GM12878 (cell line): ENCODE results near the gene GSS. TPM values are rescaled to one million over a fixed set of nuclear protein-coding genes. Genes with fewer than 3 reads are reported as not detected.

Source experiments
- ATAC-seq: fragments of 200-7000 bp; cut with Tn5 transposase; 3 replicates; pipeline ENCODE4 v1.9.1; 2020; ENCODE audit warnings: mild to moderate bottlenecking, moderate library complexity
- BruUV-seq: library from RNA; stranded (reverse); fragments of 400-500 nt; replicated peaks from 2 replicates; lab custom pipeline; 2021; lab: Mats Ljungman, UMichigan
- CTCF ChIA-PET: fragments of 300-600 bp; sonication (Branson Sonifier 250); formaldehyde crosslinking; extraction: SDS; loops from one replicate; lab custom pipeline; 2021; ENCODE audit warnings: inconsistent platforms; lab: Yijun Ruan, JAX
- POLR2A ChIA-PET: fragments of 350-600 bp; formaldehyde crosslinking; extraction: SDS; loops from one replicate; lab custom pipeline; 2021; ENCODE audit warnings: inconsistent platforms; lab: Charles Lee
- RAD21 ChIA-PET: fragments of 300-600 bp; sonication (Branson Sonifier 250); formaldehyde crosslinking; loops from one replicate; lab custom pipeline; 2023; ENCODE audit warnings: antibody characterized with exemption; ENCODE audit not compliant: unreplicated experiment; lab: Charles Lee
- SMC1A ChIA-PET: fragments of 300-600 bp; sonication (Branson Sonifier 250); formaldehyde crosslinking; loops from one replicate; lab custom pipeline; 2023; ENCODE audit not compliant: unreplicated experiment, uncharacterized antibody; lab: Charles Lee
- DNase-seq: peaks from one replicate; pipeline ENCODE4 v3.0.0-alpha.2; 2011; ENCODE audit warnings: low read depth, low spot score
- FAIRE-seq: peaks from 3 replicates; lab custom pipeline; 2011; peaks lifted over from hg19 to GRCh38; lab: Jason Lieb, UNC
- H2AFZ ChIP-seq: 2 replicates; pipeline ENCODE4 v1.6.0; 2011; ENCODE audit warnings: low read depth, low read length, control low read depth; ENCODE audit not compliant: control insufficient read depth
- H3K27ac ChIP-seq: 2 replicates; pipeline ENCODE4 v1.5.1; 2011; ENCODE audit warnings: control low read depth; ENCODE audit not compliant: control insufficient read depth, insufficient read depth
- H3K27me3 ChIP-seq, 2 experiments: replicated peaks in 1 of 2; 2 replicates each; pipeline versions ENCODE4 v1.6.0 to v1.6.1; 2011; ENCODE audit warnings: low read length in 1 of 2; ENCODE audit not compliant: control insufficient read depth in 2 of 2, insufficient read depth in 2 of 2
- H3K36me3 ChIP-seq, 2 experiments: 2 replicates each; pipeline ENCODE4 v1.5.1; 2011; ENCODE audit warnings: low read length in 1 of 2; ENCODE audit not compliant: control insufficient read depth in 2 of 2, insufficient read depth in 2 of 2
- H3K4me1 ChIP-seq: 2 replicates; pipeline ENCODE4 v1.6.1; 2011; ENCODE audit warnings: mild to moderate bottlenecking, low read length, moderate library complexity, mixed read lengths; ENCODE audit not compliant: control insufficient read depth, insufficient read depth
- H3K4me2 ChIP-seq: 2 replicates; pipeline ENCODE4 v1.6.0; 2011; ENCODE audit warnings: control low read depth; ENCODE audit not compliant: control insufficient read depth, insufficient read depth
- H3K4me3 ChIP-seq: fragments of 200-600 bp; sonication (generic); 2 replicates; pipeline ENCODE4 v1.5.1; 2016
- H3K79me2 ChIP-seq: 2 replicates; pipeline ENCODE4 v1.6.0; 2011; ENCODE audit warnings: low read length; ENCODE audit not compliant: control insufficient read depth, insufficient read depth
- H3K9ac ChIP-seq: 2 replicates; pipeline ENCODE4 v1.8.0; 2011; ENCODE audit warnings: low read length, control low read depth, mixed read lengths; ENCODE audit not compliant: control insufficient read depth, insufficient read depth
- H3K9me3 ChIP-seq: replicated peaks from 3 replicates; pipeline ENCODE4 v1.5.1; 2011; ENCODE audit warnings: mild to moderate bottlenecking, low read length; ENCODE audit not compliant: control insufficient read depth, insufficient read depth
- H4K20me1 ChIP-seq: 2 replicates; pipeline ENCODE4 v1.6.0; 2011; ENCODE audit not compliant: control insufficient read depth, insufficient read depth
- BMI1 ChIP-seq: fragments of 450-650 bp; IDR thresholded peaks from 2 replicates; pipeline ENCODE4 v1.6.1; 2016; ENCODE audit warnings: mild to moderate bottlenecking, moderate library complexity, borderline replicate concordance
- CBX3 ChIP-seq: fragments of 200-600 bp; sonication (generic); IDR thresholded peaks from 2 replicates; pipeline ENCODE4 v1.6.1; 2016; ENCODE audit warnings: low read depth, borderline replicate concordance
- EED ChIP-seq: sonication (generic); IDR thresholded peaks from 2 replicates; pipeline ENCODE4 v1.6.1; 2016; ENCODE audit warnings: antibody characterized with exemption, low read depth
- KLF5 ChIP-seq: fragments of 450-650 bp; IDR thresholded peaks from 2 replicates; pipeline ENCODE4 v1.6.1; 2014; ENCODE audit warnings: mild to moderate bottlenecking; ENCODE audit not compliant: partially characterized antibody
- PKNOX1 ChIP-seq: fragments of 450-650 bp; IDR thresholded peaks from 2 replicates; pipeline ENCODE4 v1.6.1; 2016; ENCODE audit warnings: mild to moderate bottlenecking
- SKIL ChIP-seq: fragments of 450-650 bp; IDR thresholded peaks from 2 replicates; pipeline ENCODE4 v1.6.1; 2017; ENCODE audit warnings: mild to moderate bottlenecking, low read depth, inconsistent platforms; ENCODE audit not compliant: poor library complexity, severe bottlenecking
- SPI1 ChIP-seq: IDR thresholded peaks from 2 replicates; pipeline ENCODE4 v1.6.1; 2011; ENCODE audit warnings: low read depth, mild to moderate bottlenecking, low read length, moderate library complexity, borderline replicate concordance; ENCODE audit not compliant: insufficient read depth
- SREBF1 ChIP-seq: IDR thresholded peaks from 2 replicates; pipeline ENCODE4 v1.6.1; 2012; ENCODE audit warnings: mild to moderate bottlenecking, low read length
- ZBTB4 ChIP-seq: fragments of 450-650 bp; formaldehyde crosslinking; IDR thresholded peaks from 2 replicates; pipeline ENCODE4 v1.4.0; 2022; ENCODE audit warnings: mild to moderate bottlenecking, moderate library complexity
- WGBS: methylation state at CpG from one replicate; pipeline ENCODE4 v1.1.6; 2016; ENCODE audit warnings: low lambda C conversion rate; ENCODE audit not compliant: insufficient replicate concordance, insufficient coverage; ENCODE audit errors: missing lambda C conversion rate; 5-methylcytosine and 5-hydroxymethylcytosine counted together
- in situ Hi-C: fragments of 300-500 bp; cut with MboI; formaldehyde crosslinking; loops from 9 replicates; pipeline ENCODE4 v1.14.3; 2018; ENCODE audit warnings: mixed read lengths
- intact Hi-C: fragments of 100-400 bp; cut with micrococcal nuclease; formaldehyde crosslinking; loops from one replicate; pipeline ENCODE4 v1.14.2; 2022; ENCODE audit not compliant: unreplicated experiment
- polyA plus RNA-seq, 11 experiments: library from polyadenylated mRNA; depleted of rRNA in 4 of 11; unstranded in 6 of 11; stranded (reverse) in 5 of 11; fragments of >200 nt; fragmentation: Nextera tagmentation in 4 of 11; fragmentation: Illumina TruSeq in 1 of 11; extraction: Ambion mirVana in 4 of 11; extraction: Trizol in 1 of 11; gene quantifications; 1 replicate in 1 of 11; 2 replicates in 10 of 11; pipeline versions ENCODE4 v1.2.1 to v1.2.3, GENCODE V29; 2011 to 2016; ENCODE audit warnings: inconsistent platforms in 2 of 11, missing spikeins in 2 of 11, low read depth in 1 of 11
- total RNA-seq, 4 experiments: library from RNA; depleted of rRNA in 3 of 4; stranded (reverse); fragments of >200 nt in 3 of 4; fragmentation: Illumina TruSeq in 1 of 4; extraction: Trizol in 1 of 4; gene quantifications; 2 replicates each; pipeline versions ENCODE4 v1.2.1 to v1.2.3, GENCODE V29; 2013 to 2021

GSS gene
- total and polyA plus RNA-seq, 10 of the 15 experiments (the other 5 are each of a cell fraction or from before 2014, with no cell fraction given) = 12.7 to 120 (median 67.4) TPM

- FAIRE-seq (no peak), DNase-seq (no peak), ATAC-seq (no peak)
- H2AFZ ChIP-seq = no peak overlapping the region
- no peaks in the 10 kb centered on the region for H3K36me3 ChIP-seq
- ChIA-PET CTCF (interaction anchor here (0.6 to 2.2 kb wide), 6 partner anchors 18 to 216 kb away, joined by 3 to 6 read pairs (median 4); partner anchors contain the start of genes GSS and MYH7B), POLR2A (interaction anchor here (0.5 to 0.7 kb wide), 4 partner anchors 16 to 239 kb away, joined by 3 to 13 read pairs (median 8); no protein-coding TSS in a partner anchor), RAD21 (interaction anchor here (0.7 to 0.8 kb wide), 3 partner anchors 66 to 1126 kb away, joined by 3 to 6 read pairs (median 3); no protein-coding TSS in a partner anchor), SMC1A (interaction anchor here (0.7 to 1.5 kb wide), 5 partner anchors 9 to 208 kb away, joined by 3 to 6 read pairs (median 4); no protein-coding TSS in a partner anchor)
- TF ChIP-seq KLF5 (no peak), PKNOX1 (no peak), SREBF1 (no peak), CBX3 (no peak), EED (no peak), BMI1 (no peak), ZBTB4 (CRISPR knock-in tag) (no peak), SKIL (no peak), SPI1 (no peak)
- no peak overlapping the region for H3K9ac ChIP-seq
- H3K4me1 ChIP-seq = peaks cover 10% of the 10 kb centered on the region; the same call in 1 of the 2 replicates
- H3K4me3 ChIP-seq = no peak overlapping the region
- in situ Hi-C loops = no loop called here
- H3K9me3 ChIP-seq = no peaks in the 10 kb centered on the region
- 82% methylated on average over 6 of the region's 6 CpGs for WGBS
- BruUV-seq = no TSS peak
- no peaks in the 10 kb centered on the region for H4K20me1 ChIP-seq
- no peaks in the 10 kb centered on the region for H3K79me2 ChIP-seq
- intact Hi-C loops = no loop called here
- H3K27me3 ChIP-seq = no peaks in the 10 kb centered on the region; a peak in 1 of 4 replicates
- no peak overlapping the region for H3K4me2 ChIP-seq
- H3K27ac ChIP-seq = no peak overlapping the region
These were observed 75.3 kb downstream of the GSS start for GRCh38 chr20:34880215-34880850.
